Stomach (tissue), 4 donors: ENCODE data around the gene NINJ2.

Experiments
- CTCF ChIP-seq, 7 experiments: fragments of 450-650 bp in 4 of 7; fragments of 200-600 bp in 3 of 7; sonication (generic) in 3 of 7; IDR thresholded peaks; one replicate each; pipeline ENCODE4 v1.5.1; 2016 to 2019; ENCODE audit warnings: antibody characterized with exemption in 7 of 7, control low read depth in 2 of 7, mild to moderate bottlenecking in 1 of 7
- POLR2AphosphoS5 ChIP-seq, 3 donors: sonication (generic); formaldehyde crosslinking; IDR thresholded peaks; one replicate each; pipeline ENCODE4 v1.6.1; 2016; ENCODE audit warnings: antibody characterized with exemption in 3 of 3

GRCh38 chr12:542395-543113 lies 120.7 kb downstream of the NINJ2 start:
- TF ChIP-seq CTCF (IDR thresholded peaks at IDR 0.05) (no peak), POLR2AphosphoS5 (IDR thresholded peaks at IDR 0.05) (no peak)
